Neuronal stem cell (in vitro differentiated cells): Measurements from ENCODE around the gene CIRBP.

ENCODE experiments used
- DNase-seq: peaks from one replicate; pipeline ENCODE4 v3.0.0-alpha.2; 2013; ENCODE audit warnings: low spot score
- H2AFZ ChIP-seq: one replicate; pipeline ENCODE4 v1.6.1; 2013; ENCODE audit warnings: mild to moderate bottlenecking, low read length, inconsistent platforms
- H2AK5ac ChIP-seq: 2 replicates; pipeline ENCODE4 v1.6.1; 2013; ENCODE audit warnings: low read depth, mild to moderate bottlenecking, inconsistent platforms, low read length, moderate library complexity, mixed read lengths
- H2BK120ac ChIP-seq: 2 replicates; pipeline ENCODE4 v1.6.1; 2013; ENCODE audit warnings: low read depth, mild to moderate bottlenecking, inconsistent platforms, low read length, moderate library complexity, mixed read lengths
- H2BK12ac ChIP-seq: one replicate; pipeline ENCODE4 v1.6.1; 2013; ENCODE audit warnings: low read length, inconsistent platforms
- H2BK15ac ChIP-seq: 2 replicates; pipeline ENCODE4 v1.6.1; 2013; ENCODE audit warnings: mild to moderate bottlenecking, low read length, inconsistent platforms, mixed read lengths
- H2BK5ac ChIP-seq: one replicate; pipeline ENCODE4 v1.6.1; 2013; ENCODE audit warnings: inconsistent platforms, mild to moderate bottlenecking, low read length, moderate library complexity
- H3K14ac ChIP-seq: one replicate; pipeline ENCODE4 v1.6.1; 2013; ENCODE audit warnings: low read length, inconsistent platforms
- H3K18ac ChIP-seq: 2 replicates; pipeline ENCODE4 v1.6.1; 2013; ENCODE audit warnings: low read length, inconsistent platforms
- H3K23ac ChIP-seq: 2 replicates; pipeline ENCODE4 v1.6.1; 2013; ENCODE audit warnings: low read depth, mild to moderate bottlenecking, mixed read lengths, low read length, inconsistent platforms; ENCODE audit not compliant: poor library complexity
- H3K27ac ChIP-seq: replicated peaks from 3 replicates; pipeline ENCODE4 v1.5.1; 2013; ENCODE audit warnings: low read length, inconsistent platforms
- H3K27me3 ChIP-seq, 3 experiments: 2 replicates each; pipeline ENCODE4 v1.6.1; 2013; ENCODE audit warnings: low read length in 3 of 3, mild to moderate bottlenecking in 2 of 3, inconsistent platforms in 1 of 3, low read depth in 1 of 3, mixed read lengths in 1 of 3, moderate library complexity in 1 of 3; ENCODE audit not compliant: control insufficient read depth in 3 of 3, insufficient read depth in 3 of 3
- H3K36me3 ChIP-seq, 2 donors: replicated peaks in 1 of 2; 2 replicates each; pipeline ENCODE4 v1.6.1; 2013; ENCODE audit warnings: low read length in 2 of 2; ENCODE audit not compliant: control insufficient read depth in 2 of 2, insufficient read depth in 2 of 2
- H3K4ac ChIP-seq: 2 replicates; pipeline ENCODE4 v1.6.1; 2013; ENCODE audit warnings: inconsistent platforms, mild to moderate bottlenecking, low read length, moderate library complexity
- H3K4me1 ChIP-seq, 2 donors: 1 replicate in 1 of 2; 2 replicates in 1 of 2; pipeline ENCODE4 v1.6.1; 2013; ENCODE audit warnings: low read length in 2 of 2, low read depth in 1 of 2; ENCODE audit not compliant: control insufficient read depth in 2 of 2, insufficient read depth in 1 of 2
- H3K4me2 ChIP-seq: one replicate; pipeline ENCODE4 v1.6.1; 2013; ENCODE audit warnings: mild to moderate bottlenecking, low read length, inconsistent platforms; ENCODE audit not compliant: insufficient read depth, poor library complexity, severe bottlenecking
- H3K4me3 ChIP-seq, 2 donors: 2 replicates each; pipeline ENCODE4 v1.5.1; 2013; ENCODE audit warnings: low read length in 2 of 2, mild to moderate bottlenecking in 2 of 2, inconsistent platforms in 1 of 2, moderate library complexity in 1 of 2
- H3K79me1 ChIP-seq: one replicate; pipeline ENCODE4 v1.6.1; 2013; ENCODE audit warnings: low read depth, mild to moderate bottlenecking, inconsistent platforms, low read length, moderate library complexity
- H3K9ac ChIP-seq: one replicate; pipeline ENCODE4 v1.6.1; 2013; ENCODE audit warnings: mild to moderate bottlenecking, low read depth, low read length, inconsistent platforms; ENCODE audit not compliant: poor library complexity
- H3K9me3 ChIP-seq, 2 donors: replicated peaks in 1 of 2; 2 replicates each; pipeline versions ENCODE3 to v1.6.1; 2013; ENCODE audit warnings: low read length in 2 of 2, mild to moderate bottlenecking in 2 of 2, inconsistent platforms in 1 of 2, low read depth in 1 of 2, mixed read lengths in 1 of 2, moderate library complexity in 1 of 2; ENCODE audit not compliant: control insufficient read depth in 2 of 2, insufficient read depth in 1 of 2
- H4K8ac ChIP-seq: one replicate; pipeline ENCODE4 v1.6.1; 2013; ENCODE audit warnings: low read depth, mild to moderate bottlenecking, inconsistent platforms, low read length, moderate library complexity
- H4K91ac ChIP-seq: one replicate; pipeline ENCODE4 v1.6.1; 2013; ENCODE audit warnings: low read length, low read depth, mild to moderate bottlenecking, inconsistent platforms; ENCODE audit not compliant: poor library complexity
- WGBS, 2 donors: extraction: QIAGEN DNeasy Blood & Tissue Kit; methylation state at CpG; one replicate each; pipeline ENCODE4 v1.1.7; 2013; ENCODE audit warnings: missing lambda C conversion rate in 2 of 2, mixed read lengths in 1 of 2; ENCODE audit not compliant: insufficient read length in 2 of 2, insufficient replicate concordance in 1 of 2; ENCODE audit errors: extremely low coverage in 2 of 2; 5-methylcytosine and 5-hydroxymethylcytosine counted together

CIRBP gene

GRCh38 chr19:1307755-1308303 is 38.7 kb downstream of the CIRBP start:
- Histone ChIP-seq H3K4ac (no peak overlapping the region), H3K4me1 (peaks cover under 1 to 8% of the 10 kb centered on the region in 2 donors), H3K9ac (no peak overlapping the region), H3K27ac (no peak overlapping the region), H3K4me3 (no peak overlapping the region), H4K91ac (no peak overlapping the region), H2BK12ac (peak overlapping the region; percentile 41), H3K27me3 (no peaks in the 10 kb centered on the region), H3K18ac (peak overlapping the region; percentile 1), H2BK5ac (peak overlapping the region; percentile 54), H3K36me3 (no peaks in the 10 kb centered on the region), H2BK15ac (peak overlapping the region; percentile 96), H3K79me1 (peaks cover 2% of the 10 kb centered on the region), H2AK5ac (peak overlapping the region; percentile 68), H3K4me2 (no peak overlapping the region), H3K23ac (no peak overlapping the region), H4K8ac (no peak overlapping the region), H2BK120ac (no peak overlapping the region), H3K9me3 (peaks cover 0 to 2% of the 10 kb centered on the region in 2 donors), H2AFZ (no peak overlapping the region), H3K14ac (no peak overlapping the region)
- no CpG with 5 or more reads among the region's 20 CpGs for WGBS, 2 donors
- DNase-seq, result no peak

- H3K18ac ChIP-seq, result peak overlapping the region; percentile 77
- no CpG with 5 or more reads among the region's 11 CpGs for WGBS, 2 donors
- H2BK5ac ChIP-seq, result no peak overlapping the region
These were observed 39.6 kb downstream of the CIRBP start for GRCh38 chr19:1308718-1309117.

DNA sequence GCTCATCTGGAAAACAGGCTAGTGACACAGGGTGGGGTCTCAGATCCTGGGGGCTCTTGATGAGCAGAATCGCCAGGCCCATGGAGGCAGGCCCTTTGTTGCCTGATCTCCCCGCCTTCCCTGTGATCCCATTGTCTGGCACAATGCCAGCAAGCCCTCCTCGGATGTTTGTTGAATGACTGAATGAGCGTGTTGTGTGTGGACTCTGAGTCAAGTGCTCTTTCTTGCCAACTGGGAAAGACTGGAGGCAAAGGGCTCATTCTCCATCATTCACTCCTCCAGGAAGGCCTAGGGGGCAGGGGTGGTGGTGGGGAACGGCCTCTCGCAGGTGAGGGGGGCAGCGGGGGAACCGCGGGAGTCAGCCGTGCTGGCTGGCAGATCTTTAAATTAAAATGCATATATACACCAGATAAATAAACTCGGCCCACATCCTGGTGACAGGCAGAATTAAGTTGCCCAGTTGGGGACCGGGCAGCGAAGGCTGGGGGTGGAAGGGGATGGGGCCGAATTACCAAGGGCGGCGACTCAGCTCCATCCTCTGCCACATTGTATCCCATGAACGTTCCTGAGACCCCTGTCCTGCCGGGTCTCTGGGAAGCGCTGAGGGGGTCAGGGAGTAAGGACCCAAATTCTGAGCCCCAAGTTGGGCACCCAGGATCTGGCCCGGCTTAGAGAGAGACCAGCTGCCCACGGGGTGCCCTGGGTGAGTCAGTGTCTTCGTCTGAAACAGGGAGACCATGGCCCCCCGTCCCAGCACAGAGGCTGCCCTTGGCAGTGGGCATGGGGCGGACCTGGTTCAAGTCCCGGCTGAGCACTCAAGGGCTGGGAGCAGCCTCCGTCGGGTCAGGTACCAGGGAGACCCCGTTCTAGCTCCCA is 41.1 kb downstream of the CIRBP start:
- Histone ChIP-seq H3K4me3 (no peak overlapping the region), H3K79me1 (peaks cover 2% of the 10 kb centered on the region), H3K36me3 (no peaks in the 10 kb centered on the region), H2BK15ac (no peak overlapping the region), H2BK5ac (no peak overlapping the region), H3K4me2 (no peak overlapping the region), H3K27me3 (peaks cover 0 to 15% (median 0%) of the 10 kb centered on the region in 3 experiments), H3K9ac (no peak overlapping the region), H4K8ac (no peak overlapping the region), H2BK12ac (no peak overlapping the region), H3K9me3 (no peaks in the 10 kb centered on the region), H3K27ac (no peak overlapping the region), H4K91ac (no peak overlapping the region), H2AK5ac (peak overlapping the region; percentile 81), H3K4me1 (peaks cover 7 to 8% of the 10 kb centered on the region in 2 donors), H3K14ac (peak overlapping the region; percentile 47), H2BK120ac (peak overlapping the region; percentile 83), H3K4ac (no peak overlapping the region), H3K23ac (no peak overlapping the region), H2AFZ (no peak overlapping the region), H3K18ac (peak overlapping the region; percentile 38)
- no CpG with 5 or more reads among the region's 28 CpGs for WGBS, 2 donors
- DNase-seq, result no peak

More at GRCh38 chr19:1308718-1309117, 39.6 kb downstream of the CIRBP start:
- Histone ChIP-seq H3K4me2 (no peak overlapping the region), H3K36me3 (no peaks in the 10 kb centered on the region), H4K91ac (no peak overlapping the region), H2BK120ac (no peak overlapping the region), H3K4ac (no peak overlapping the region), H3K79me1 (peaks cover 2% of the 10 kb centered on the region), H3K27ac (no peak overlapping the region), H3K4me3 (no peak overlapping the region), H3K9ac (no peak overlapping the region), H3K9me3 (peaks cover 0 to 2% of the 10 kb centered on the region in 2 donors), H2AK5ac (peak overlapping the region; percentile 86), H2BK15ac (peak overlapping the region; percentile 96), H3K14ac (no peak overlapping the region), H3K27me3 (peaks cover 0 to 4% (median 0%) of the 10 kb centered on the region in 3 experiments), H4K8ac (no peak overlapping the region), H2AFZ (no peak overlapping the region), H3K4me1 (peaks cover 5 to 8% of the 10 kb centered on the region in 2 donors), H2BK12ac (peak overlapping the region; percentile 14), H3K23ac (no peak overlapping the region)
- no peak for DNase-seq

DNA sequence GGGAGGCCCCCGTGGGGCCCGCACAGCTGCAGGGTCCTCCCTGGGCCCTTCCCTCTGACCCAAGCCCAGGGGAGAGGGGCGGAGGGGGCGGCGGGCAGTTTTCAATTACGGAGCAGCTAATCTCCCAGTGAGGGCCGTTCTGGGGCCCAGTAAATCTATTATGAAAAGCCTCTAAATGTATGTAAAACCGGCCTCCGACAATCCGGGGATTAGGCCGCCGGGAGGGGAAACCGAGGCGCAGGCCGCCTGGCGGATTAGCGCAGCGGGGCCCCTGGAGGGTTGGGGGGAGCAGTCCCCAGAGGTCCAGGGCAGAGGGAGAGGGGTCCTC is 41.7 kb downstream of the CIRBP start:
- Histone ChIP-seq H2BK12ac (no peak overlapping the region), H3K4me3 (no peak overlapping the region), H3K23ac (no peak overlapping the region), H3K4me1 (peaks cover 7 to 10% of the 10 kb centered on the region in 2 donors), H2BK5ac (peak overlapping the region; percentile 42), H3K4me2 (no peak overlapping the region), H2AK5ac (peak overlapping the region; percentile 94), H3K4ac (no peak overlapping the region), H3K14ac (no peak overlapping the region), H2AFZ (no peak overlapping the region), H4K91ac (no peak overlapping the region), H3K79me1 (peaks cover 2% of the 10 kb centered on the region), H3K36me3 (no peaks in the 10 kb centered on the region), H2BK120ac (peak overlapping the region; percentile 83), H3K27me3 (peaks cover 0 to 21% (median under 1%) of the 10 kb centered on the region in 3 experiments), H4K8ac (no peak overlapping the region), H3K9ac (no peak overlapping the region), H2BK15ac (no peak overlapping the region), H3K27ac (no peak overlapping the region), H3K9me3 (no peaks in the 10 kb centered on the region), H3K18ac (peak overlapping the region; percentile 38)
- WGBS, 2 donors, result no CpG with 5 or more reads among the region's 18 CpGs
- DNase-seq, result no peak
